Fibroblast of pulmonary artery (primary cell): ENCODE results near the gene OTUB2.

Source experiments
- DNase-seq: peaks from one replicate; pipeline ENCODE4 v3.0.0-alpha.2; 2010; ENCODE audit warnings: low read depth
- H3K4me3 ChIP-seq: replicated peaks from 2 replicates; pipeline ENCODE4 v1.5.1; 2011; ENCODE audit warnings: low read depth, mild to moderate bottlenecking, control low read depth, low read length, moderate library complexity
- TF ChIP-seq, protein P1 (sequence below): IDR thresholded peaks from 2 replicates; pipeline ENCODE4 v1.5.1; 2011; ENCODE audit warnings: mild to moderate bottlenecking, control low read depth, low read length, inconsistent platforms; ENCODE audit errors: missing control alignments

The OTUB2 gene

GRCh38 chr14:94001016-94001415, 25.1 kb upstream of the OTUB2 start:
- TF ChIP-seq, protein P1, sequence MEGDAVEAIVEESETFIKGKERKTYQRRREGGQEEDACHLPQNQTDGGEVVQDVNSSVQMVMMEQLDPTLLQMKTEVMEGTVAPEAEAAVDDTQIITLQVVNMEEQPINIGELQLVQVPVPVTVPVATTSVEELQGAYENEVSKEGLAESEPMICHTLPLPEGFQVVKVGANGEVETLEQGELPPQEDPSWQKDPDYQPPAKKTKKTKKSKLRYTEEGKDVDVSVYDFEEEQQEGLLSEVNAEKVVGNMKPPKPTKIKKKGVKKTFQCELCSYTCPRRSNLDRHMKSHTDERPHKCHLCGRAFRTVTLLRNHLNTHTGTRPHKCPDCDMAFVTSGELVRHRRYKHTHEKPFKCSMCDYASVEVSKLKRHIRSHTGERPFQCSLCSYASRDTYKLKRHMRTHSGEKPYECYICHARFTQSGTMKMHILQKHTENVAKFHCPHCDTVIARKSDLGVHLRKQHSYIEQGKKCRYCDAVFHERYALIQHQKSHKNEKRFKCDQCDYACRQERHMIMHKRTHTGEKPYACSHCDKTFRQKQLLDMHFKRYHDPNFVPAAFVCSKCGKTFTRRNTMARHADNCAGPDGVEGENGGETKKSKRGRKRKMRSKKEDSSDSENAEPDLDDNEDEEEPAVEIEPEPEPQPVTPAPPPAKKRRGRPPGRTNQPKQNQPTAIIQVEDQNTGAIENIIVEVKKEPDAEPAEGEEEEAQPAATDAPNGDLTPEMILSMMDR = no peak
- no peak for DNase-seq

DNA sequence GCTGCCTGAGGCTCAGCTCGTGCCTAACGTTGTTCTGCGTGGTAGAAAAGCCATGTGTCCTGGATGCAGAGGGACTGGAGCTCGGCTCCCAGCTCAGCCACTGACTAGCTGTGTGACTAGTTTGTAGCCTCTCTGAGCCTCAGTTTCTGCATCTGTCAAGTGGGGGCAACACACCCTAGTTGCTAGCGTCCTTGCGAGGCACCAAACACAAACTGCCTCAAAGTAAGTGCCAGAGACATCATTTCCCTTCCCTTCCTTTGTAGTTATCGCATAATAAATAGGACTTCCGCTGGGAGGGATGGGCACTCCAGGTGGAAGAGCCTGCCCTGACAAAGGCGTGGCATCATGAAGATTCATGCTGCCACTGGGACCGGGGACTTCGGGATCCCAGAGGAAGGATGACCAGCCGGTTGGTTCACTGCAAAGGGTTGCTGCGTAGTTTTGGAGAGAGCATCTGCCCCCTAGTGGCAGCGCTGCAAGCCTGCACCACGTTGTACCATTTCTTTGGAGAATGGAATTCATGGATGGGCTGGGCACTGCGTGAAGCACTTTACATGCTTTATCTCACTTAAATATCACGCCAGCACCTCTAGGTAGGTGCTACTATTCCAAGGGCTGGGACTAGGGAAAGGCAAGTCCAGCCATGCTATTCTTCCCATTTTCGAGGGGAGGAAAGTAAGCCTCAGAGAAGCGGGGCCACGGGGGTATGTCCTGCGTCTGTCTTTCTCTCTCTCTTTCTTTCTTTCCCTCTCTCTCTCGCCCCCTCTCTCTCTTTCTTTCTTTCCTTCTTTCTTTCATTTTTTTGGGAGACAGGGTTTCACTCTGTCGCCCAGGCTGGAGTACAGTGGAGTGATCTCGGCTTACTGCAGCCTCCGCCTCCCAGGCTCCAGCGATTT, 24.4 kb upstream of the OTUB2 start:
- DNase-seq = peak; percentile 77
- TF ChIP-seq, protein P1 = peak; percentile 99
- no peak overlapping the region for H3K4me3 ChIP-seq

More at GRCh38 chr14:94001016-94001415, 25.1 kb upstream of the OTUB2 start:
- no peak overlapping the region for H3K4me3 ChIP-seq

DNA sequence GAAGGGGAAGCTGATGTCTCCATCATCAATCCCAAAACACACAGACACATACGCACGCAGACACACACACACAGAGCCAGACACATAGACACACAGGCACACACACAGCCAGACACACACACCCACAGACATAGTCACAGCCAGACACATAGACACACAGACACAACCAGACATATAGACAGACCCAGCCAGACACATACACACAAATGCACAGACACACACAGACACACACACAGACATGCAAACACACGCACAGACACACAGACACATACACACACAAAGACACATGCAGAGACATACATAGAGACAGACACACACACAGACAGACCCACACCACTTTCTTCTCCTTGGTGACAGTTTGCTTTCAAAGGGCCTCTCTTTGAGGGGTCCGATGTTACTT, 22.7 kb upstream of the OTUB2 start:
- TF ChIP-seq, protein P1 = no peak
- H3K4me3 ChIP-seq = no peak overlapping the region
- DNase-seq = no peak

- no peak for DNase-seq
- TF ChIP-seq, protein P1 = no peak
Observed at GRCh38 chr14:94004015-94004414, 22.1 kb upstream of the OTUB2 start.

GRCh38 chr14:94005324-94006073, 20.6 kb upstream of the OTUB2 start:
- TF ChIP-seq, protein P1 = peak; percentile 52
- no peak overlapping the region for H3K4me3 ChIP-seq
- no peak for DNase-seq

More at GRCh38 chr14:94004015-94004414, 22.1 kb upstream of the OTUB2 start:
- no peak overlapping the region for H3K4me3 ChIP-seq

DNA sequence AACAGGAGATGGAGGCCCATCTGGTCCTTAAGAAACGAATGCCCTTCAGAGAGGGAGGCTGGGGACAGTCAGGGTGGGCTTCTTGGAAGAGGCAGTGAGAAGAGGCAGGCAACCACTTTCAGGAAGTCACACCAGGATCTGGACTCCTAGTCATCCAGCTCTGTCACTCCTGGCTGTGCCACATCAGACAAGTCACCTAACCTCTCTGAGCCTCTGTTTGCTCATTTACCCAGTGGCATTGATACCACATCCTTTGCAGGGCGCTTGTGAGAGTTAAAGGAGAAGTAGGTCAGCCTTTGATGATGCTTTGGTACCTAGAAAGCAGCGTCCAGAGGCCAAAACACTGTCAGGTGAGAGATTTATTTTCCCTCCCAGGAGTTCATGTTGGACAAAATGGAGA, 17.9 kb upstream of the OTUB2 start:
- TF ChIP-seq, protein P1 = no peak
- no peak for DNase-seq
- H3K4me3 ChIP-seq = no peak overlapping the region
